ENCODE results near the gene KRTAP4-1. TPM values are rescaled to one million over a fixed set of nuclear protein-coding genes. Genes with fewer than 3 reads are reported as not detected.
"Not testable (repeated sequence)": the region's sequence is repeated elsewhere in the genome, so short reads cannot be mapped to it uniquely, and the experiment has no call there.

The KRTAP4-1 gene
- total RNA-seq, 4 donors from 2014 or later = not detected

- H3K36me3 ChIP-seq = no peaks in the 10 kb centered on the region
- intact Hi-C loops (cut with DNase I) = no loop called here
- H3K4me3 ChIP-seq = no peak overlapping the region
- no peaks in the 10 kb centered on the region for H3K4me1 ChIP-seq
- no peaks in the 10 kb centered on the region for H3K9me3 ChIP-seq
- DNase-seq (ENCODE audit: extremely low spot score) = no peak
- peaks cover 0 to 4% (median 0%) of the 10 kb centered on the region in 4 donors for H3K27me3 ChIP-seq
- H3K27ac ChIP-seq (replicated peaks in 1 of 4) = no peak overlapping the region
- TF ChIP-seq, protein P1, sequence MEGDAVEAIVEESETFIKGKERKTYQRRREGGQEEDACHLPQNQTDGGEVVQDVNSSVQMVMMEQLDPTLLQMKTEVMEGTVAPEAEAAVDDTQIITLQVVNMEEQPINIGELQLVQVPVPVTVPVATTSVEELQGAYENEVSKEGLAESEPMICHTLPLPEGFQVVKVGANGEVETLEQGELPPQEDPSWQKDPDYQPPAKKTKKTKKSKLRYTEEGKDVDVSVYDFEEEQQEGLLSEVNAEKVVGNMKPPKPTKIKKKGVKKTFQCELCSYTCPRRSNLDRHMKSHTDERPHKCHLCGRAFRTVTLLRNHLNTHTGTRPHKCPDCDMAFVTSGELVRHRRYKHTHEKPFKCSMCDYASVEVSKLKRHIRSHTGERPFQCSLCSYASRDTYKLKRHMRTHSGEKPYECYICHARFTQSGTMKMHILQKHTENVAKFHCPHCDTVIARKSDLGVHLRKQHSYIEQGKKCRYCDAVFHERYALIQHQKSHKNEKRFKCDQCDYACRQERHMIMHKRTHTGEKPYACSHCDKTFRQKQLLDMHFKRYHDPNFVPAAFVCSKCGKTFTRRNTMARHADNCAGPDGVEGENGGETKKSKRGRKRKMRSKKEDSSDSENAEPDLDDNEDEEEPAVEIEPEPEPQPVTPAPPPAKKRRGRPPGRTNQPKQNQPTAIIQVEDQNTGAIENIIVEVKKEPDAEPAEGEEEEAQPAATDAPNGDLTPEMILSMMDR (IDR thresholded peaks at IDR 0.05) = no peak
- TF ChIP-seq POLR2AphosphoS5 (IDR thresholded peaks at IDR 0.05) (no peak), EP300 (IDR thresholded peaks at IDR 0.05) (no peak), POLR2A (IDR thresholded peaks at IDR 0.05; ENCODE audit: low read depth) (no peak)
- 78% methylated on average over 2 of the region's 2 CpGs for WGBS
These were observed 33.2 kb downstream of the KRTAP4-1 start for GRCh38 chr17:41151525-41151924.

- no peak for TF ChIP-seq POLR2AphosphoS5 (IDR thresholded peaks at IDR 0.05)
- TF ChIP-seq, protein P1 (IDR thresholded peaks at IDR 0.05) = no peak
- no peak for TF ChIP-seq EP300 (IDR thresholded peaks at IDR 0.05)
- no peak for TF ChIP-seq POLR2A (IDR thresholded peaks at IDR 0.05; ENCODE audit: low read depth)
- 89% methylated on average over 4 of the region's 4 CpGs for WGBS
- Histone ChIP-seq H3K27ac (replicated peaks in 1 of 4) (no peak overlapping the region), H3K27me3 (peaks cover 0 to under 1% (median 0%) of the 10 kb centered on the region in 4 donors), H3K9me3 (no peaks in the 10 kb centered on the region), H3K36me3 (no peaks in the 10 kb centered on the region), H3K4me1 (no peaks in the 10 kb centered on the region), H3K4me3 (no peak overlapping the region)
- no peak for DNase-seq (ENCODE audit: extremely low spot score)
- intact Hi-C loops (cut with DNase I) = no loop called here
These were observed 34.7 kb downstream of the KRTAP4-1 start for GRCh38 chr17:41150026-41150425.

DNA sequence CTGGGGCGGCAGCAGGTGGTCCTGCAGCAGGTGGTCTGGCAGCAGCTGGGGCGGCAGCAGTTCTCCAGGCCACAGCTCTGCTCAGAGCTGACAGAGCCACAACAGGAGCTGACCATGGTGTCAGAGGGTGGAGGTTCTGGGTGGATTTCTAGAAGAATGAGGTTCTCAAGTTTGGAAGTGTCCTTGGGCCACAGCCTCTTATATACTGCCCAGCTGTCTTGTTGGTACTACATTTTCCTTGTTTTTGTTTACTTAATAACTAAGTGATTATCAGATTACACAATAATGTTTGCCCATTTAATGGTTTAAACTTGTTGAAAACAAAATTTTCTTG, 35.1 kb downstream of the KRTAP4-1 start, which contains the start of gene KRTAP4-5:
Gene KRTAP4-5 (minus strand): TSS at position 174 of the 334 bp plus-strand sequence. CDS start 58 bp downstream, at position 116.
- no peaks in the 10 kb centered on the region for H3K36me3 ChIP-seq
- no peaks in the 10 kb centered on the region for H3K4me1 ChIP-seq
- no peaks in the 10 kb centered on the region for H3K9me3 ChIP-seq
- DNase-seq (ENCODE audit: extremely low spot score) = no peak
- TF ChIP-seq EP300 (IDR thresholded peaks at IDR 0.05) (no peak), POLR2A (IDR thresholded peaks at IDR 0.05; ENCODE audit: low read depth) (no peak), POLR2AphosphoS5 (IDR thresholded peaks at IDR 0.05) (no peak)
- TF ChIP-seq, protein P1 (IDR thresholded peaks at IDR 0.05) = no peak
- no peak within 1 kb of the TSS for H3K4me3 ChIP-seq
- no peaks in the 10 kb centered on the region for H3K27me3 ChIP-seq
- intact Hi-C loops (cut with DNase I) = no loop called here
- H3K27ac ChIP-seq (replicated peaks in 1 of 4) = no peak within 1 kb of the TSS
- WGBS = no CpG with 5 or more reads among the region's 2 CpGs

DNA sequence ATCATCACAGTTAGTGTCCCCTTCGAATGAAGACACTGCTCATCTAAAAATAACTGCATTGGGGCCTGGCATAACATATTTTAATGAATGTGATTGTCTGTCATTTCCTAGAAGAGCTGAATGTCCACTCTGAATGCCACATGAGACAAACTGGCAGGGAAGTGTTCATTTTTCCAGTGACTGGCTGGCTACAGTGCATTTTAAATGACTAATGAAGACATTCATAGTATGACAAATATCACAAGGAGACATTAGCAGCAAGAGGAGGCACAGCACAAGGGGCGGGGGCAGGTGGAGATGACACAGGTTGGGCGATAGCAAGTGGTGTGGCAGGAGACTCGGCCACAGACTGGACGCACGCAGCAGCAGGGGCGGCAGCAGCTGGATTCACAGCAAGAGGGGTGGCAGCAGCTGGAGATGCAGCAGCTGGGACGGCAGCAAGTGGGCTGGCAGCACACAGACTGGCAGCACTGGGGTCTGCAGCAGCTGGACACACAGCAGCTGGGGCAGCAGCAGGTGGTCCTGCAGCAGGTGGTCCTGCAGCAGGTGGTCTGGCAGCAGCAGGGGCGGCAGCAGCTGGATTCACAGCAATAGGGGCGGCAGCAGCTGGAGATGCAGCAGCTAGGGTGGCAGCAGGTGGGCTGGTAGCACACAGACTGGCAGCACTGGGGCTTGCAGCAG, 35.6 kb downstream of the KRTAP4-1 start:
- H3K4me1 ChIP-seq; H3K4me3 ChIP-seq; intact Hi-C loops (cut with DNase I); H3K36me3 ChIP-seq; H3K9me3 ChIP-seq; DNase-seq (ENCODE audit: extremely low spot score); H3K27me3 ChIP-seq; H3K27ac ChIP-seq (replicated peaks in 1 of 4): not testable (repeated sequence)
- 82% methylated on average over 9 of the region's 10 CpGs for WGBS

GRCh38 chr17:41147531-41148204, 37.0 kb downstream of the KRTAP4-1 start:
- WGBS = 73% methylated on average over 2 of the region's 2 CpGs
- intact Hi-C loops (cut with DNase I) = no loop called here
- Histone ChIP-seq H3K27me3 (no peaks in the 10 kb centered on the region), H3K9me3 (peaks cover 0 to 15% (median 7%) of the 10 kb centered on the region in 4 donors), H3K4me1 (no peaks in the 10 kb centered on the region), H3K4me3 (no peak overlapping the region), H3K36me3 (no peaks in the 10 kb centered on the region), H3K27ac (replicated peaks in 1 of 4) (no peak overlapping the region)
- DNase-seq (ENCODE audit: extremely low spot score) = no peak
- TF ChIP-seq, protein P1 (IDR thresholded peaks at IDR 0.05) = no peak
- no peak for TF ChIP-seq POLR2A (IDR thresholded peaks at IDR 0.05; ENCODE audit: low read depth)
- TF ChIP-seq EP300 (IDR thresholded peaks at IDR 0.05) = no peak
- TF ChIP-seq POLR2AphosphoS5 (IDR thresholded peaks at IDR 0.05) = no peak
